ENCODE results near the gene DLGAP4. TPM values are rescaled to one million over a fixed set of nuclear protein-coding genes. Genes with fewer than 3 reads are reported as not detected.
A peak's percentile ranks its signal among the peaks of the same experiment; 100 is the strongest.

Gene DLGAP4
- total RNA-seq, 1 donor from 2014 or later: 77.3 TPM

- DNase-seq (ENCODE audit: extremely low spot score in 2 of 2): no peak
- Histone ChIP-seq H3K27me3 (no peaks in the 10 kb centered on the region), H3K4me3 (no peak overlapping the region), H3K4me1 (peaks cover 91% of the 10 kb centered on the region), H3K9me3 (no peaks in the 10 kb centered on the region), H3K36me3 (no peaks in the 10 kb centered on the region), H3K27ac (peak overlapping the region; percentile 99)
- no peak for TF ChIP-seq POLR2A (IDR thresholded peaks at IDR 0.05)
- peak; percentile 66 to 82 for TF ChIP-seq POLR2AphosphoS5 (IDR thresholded peaks at IDR 0.05; ENCODE audit: insufficient read depth in 1 of 2, low read depth in 1 of 2)
- no peak for TF ChIP-seq CTCF (IDR thresholded peaks at IDR 0.05)
- intact Hi-C loops (cut with DNase I): no loop called here
Observed at GRCh38 chr20:36465109-36466080, 159.3 kb downstream of the DLGAP4 start.

GRCh38 chr20:36466089-36466488, 159.9 kb downstream of the DLGAP4 start:
- intact Hi-C loops (cut with DNase I): no loop called here
- no peaks in the 10 kb centered on the region for H3K9me3 ChIP-seq
- TF ChIP-seq CTCF (IDR thresholded peaks at IDR 0.05) (no peak), POLR2A (IDR thresholded peaks at IDR 0.05) (no peak), POLR2AphosphoS5 (IDR thresholded peaks at IDR 0.05; ENCODE audit: insufficient read depth in 1 of 2, low read depth in 1 of 2) (no peak)
- no peak for DNase-seq (ENCODE audit: extremely low spot score in 2 of 2)
- H3K4me1 ChIP-seq: peaks cover 91% of the 10 kb centered on the region
- H3K27me3 ChIP-seq: no peaks in the 10 kb centered on the region
- H3K4me3 ChIP-seq: no peak overlapping the region
- no peaks in the 10 kb centered on the region for H3K36me3 ChIP-seq
- peak overlapping the region; percentile 99 for H3K27ac ChIP-seq

- Histone ChIP-seq H3K4me1 (peaks cover 97% of the 10 kb centered on the region), H3K4me3 (no peak overlapping the region), H3K36me3 (no peaks in the 10 kb centered on the region), H3K27ac (peak overlapping the region; percentile 99), H3K9me3 (no peaks in the 10 kb centered on the region), H3K27me3 (no peaks in the 10 kb centered on the region)
- DNase-seq (ENCODE audit: extremely low spot score in 2 of 2): no peak
- intact Hi-C loops (cut with DNase I): no loop called here
- no peak for TF ChIP-seq CTCF (IDR thresholded peaks at IDR 0.05)
- TF ChIP-seq POLR2AphosphoS5 (IDR thresholded peaks at IDR 0.05; ENCODE audit: insufficient read depth in 1 of 2, low read depth in 1 of 2): peak in 1 of 2 donors; percentile 33
Observed at GRCh38 chr20:36467076-36467999, 161.2 kb downstream of the DLGAP4 start.

- intact Hi-C loops (cut with DNase I): no loop called here
- Histone ChIP-seq H3K4me3 (no peak overlapping the region), H3K4me1 (peaks cover 97% of the 10 kb centered on the region), H3K36me3 (no peaks in the 10 kb centered on the region), H3K9me3 (no peaks in the 10 kb centered on the region), H3K27me3 (no peaks in the 10 kb centered on the region), H3K27ac (peak overlapping the region; percentile 99)
- no peak for DNase-seq (ENCODE audit: extremely low spot score in 2 of 2)
- TF ChIP-seq POLR2AphosphoS5 (IDR thresholded peaks at IDR 0.05; ENCODE audit: insufficient read depth in 1 of 2, low read depth in 1 of 2): no peak
- no peak for TF ChIP-seq CTCF (IDR thresholded peaks at IDR 0.05)
Observed at GRCh38 chr20:36468149-36469000, 162.2 kb downstream of the DLGAP4 start.
